HepG2 (cell line): ENCODE measurements around the gene KIAA0319L.
"Not testable (repeated sequence)": the region's sequence is repeated elsewhere in the genome, so short reads cannot be mapped to it uniquely, and the experiment has no call there.

Source experiments
- CBX5 ChIP-seq: sonication (generic); formaldehyde crosslinking; IDR thresholded peaks from 2 replicates; pipeline ENCODE4 v1.4.0; 2020; ENCODE audit warnings: missing genetic modification reagents, borderline replicate concordance
- CTCF ChIP-seq: sonication (generic); formaldehyde crosslinking; IDR thresholded peaks from 2 replicates; pipeline ENCODE4 v1.5.0; 2020; ENCODE audit warnings: mild to moderate bottlenecking, missing genetic modification reagents, moderate library complexity
- ELF1 ChIP-seq: sonication (generic); formaldehyde crosslinking; IDR thresholded peaks from 2 replicates; pipeline ENCODE4 v1.4.0; 2020; ENCODE audit warnings: missing genetic modification reagents
- RAD51 ChIP-seq: fragments of 450-650 bp; IDR thresholded peaks from 2 replicates; pipeline ENCODE4 v1.6.1; 2016; ENCODE audit warnings: borderline replicate concordance
- SIN3A ChIP-seq: IDR thresholded peaks from 2 replicates; pipeline ENCODE4 v1.6.1; 2011; ENCODE audit warnings: low read depth, mild to moderate bottlenecking, control low read depth, low read length, borderline replicate concordance
- STAT6 ChIP-seq: sonication (generic); formaldehyde crosslinking; IDR thresholded peaks from 2 replicates; pipeline ENCODE4 v1.4.0; 2020; ENCODE audit warnings: missing genetic modification reagents, mild to moderate bottlenecking, borderline replicate concordance

DNA sequence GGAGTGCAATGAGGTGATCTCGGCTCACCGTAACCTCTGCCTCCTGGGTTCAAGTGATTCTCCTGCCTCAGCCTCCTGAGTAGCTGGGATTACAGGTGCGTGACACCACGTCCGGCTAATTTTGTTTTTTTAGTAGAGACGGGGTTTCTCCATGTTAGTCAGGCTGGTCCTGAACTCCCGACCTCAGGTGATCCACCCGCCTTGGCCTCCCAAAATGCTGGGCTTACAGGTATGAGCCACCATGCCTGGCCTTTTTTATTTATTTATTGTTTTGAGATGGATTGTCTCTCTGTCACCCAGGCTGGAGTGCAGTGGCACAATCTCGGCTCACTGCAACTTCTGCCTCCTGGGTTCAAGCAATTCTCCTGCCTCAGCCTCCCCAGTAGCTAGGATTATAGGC, 24.4 kb upstream of the KIAA0319L start:
- TF ChIP-seq CTCF (CRISPR knock-in tag); STAT6 (CRISPR knock-in tag); SIN3A; ELF1 (CRISPR knock-in tag); CBX5 (CRISPR knock-in tag); RAD51: not testable (repeated sequence)
